Testis (tissue), 2 donors: ENCODE results near the gene FANCE.

Experiments used
- POLR2A ChIP-seq: fragments of 450-650 bp; IDR thresholded peaks from one replicate; pipeline ENCODE4 v1.6.1; 2017; ENCODE audit warnings: antibody characterized with exemption, mild to moderate bottlenecking, moderate library complexity
- TF ChIP-seq, protein P1 (sequence below), 3 experiments: fragments of 450-650 bp in 2 of 3; fragments of 200-600 bp in 1 of 3; sonication (generic) in 1 of 3; IDR thresholded peaks; one replicate each; pipeline ENCODE4 v1.5.1; 2016 to 2019; ENCODE audit warnings: antibody characterized with exemption in 3 of 3, mild to moderate bottlenecking in 2 of 3, moderate library complexity in 1 of 3

GRCh38 chr6:35491558-35492257 is 39.6 kb downstream of the FANCE start:
- TF ChIP-seq, protein P1, sequence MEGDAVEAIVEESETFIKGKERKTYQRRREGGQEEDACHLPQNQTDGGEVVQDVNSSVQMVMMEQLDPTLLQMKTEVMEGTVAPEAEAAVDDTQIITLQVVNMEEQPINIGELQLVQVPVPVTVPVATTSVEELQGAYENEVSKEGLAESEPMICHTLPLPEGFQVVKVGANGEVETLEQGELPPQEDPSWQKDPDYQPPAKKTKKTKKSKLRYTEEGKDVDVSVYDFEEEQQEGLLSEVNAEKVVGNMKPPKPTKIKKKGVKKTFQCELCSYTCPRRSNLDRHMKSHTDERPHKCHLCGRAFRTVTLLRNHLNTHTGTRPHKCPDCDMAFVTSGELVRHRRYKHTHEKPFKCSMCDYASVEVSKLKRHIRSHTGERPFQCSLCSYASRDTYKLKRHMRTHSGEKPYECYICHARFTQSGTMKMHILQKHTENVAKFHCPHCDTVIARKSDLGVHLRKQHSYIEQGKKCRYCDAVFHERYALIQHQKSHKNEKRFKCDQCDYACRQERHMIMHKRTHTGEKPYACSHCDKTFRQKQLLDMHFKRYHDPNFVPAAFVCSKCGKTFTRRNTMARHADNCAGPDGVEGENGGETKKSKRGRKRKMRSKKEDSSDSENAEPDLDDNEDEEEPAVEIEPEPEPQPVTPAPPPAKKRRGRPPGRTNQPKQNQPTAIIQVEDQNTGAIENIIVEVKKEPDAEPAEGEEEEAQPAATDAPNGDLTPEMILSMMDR (IDR thresholded peaks at IDR 0.05) = no peak
- no peak for TF ChIP-seq POLR2A
